H1 (cell line): ENCODE data around the gene TMEM253. TPM values are rescaled to one million over a fixed set of nuclear protein-coding genes. Genes with fewer than 3 reads are reported as not detected.

Source experiments
- CTCF ChIA-PET: fragments of 300-600 bp; sonication (Branson Sonifier 250); formaldehyde crosslinking; loops from one replicate; lab custom pipeline; 2021; ENCODE audit not compliant: partially characterized antibody; lab: Charles Lee
- POLR2A ChIA-PET: fragments of 300-600 bp; sonication (Branson Sonifier 250); formaldehyde crosslinking; loops from one replicate; lab custom pipeline; 2021; ENCODE audit warnings: inconsistent platforms; ENCODE audit not compliant: partially characterized antibody; lab: Charles Lee
- DNase-seq, 2 experiments: peaks; one replicate each; pipeline versions ENCODE4 v3.0.0 to v3.0.0-alpha.2; 2010 to 2022; ENCODE audit warnings: low spot score in 2 of 2, low read depth in 1 of 2, mixed read lengths in 1 of 2
- FAIRE-seq: peaks from 2 replicates; lab custom pipeline; 2011; peaks lifted over from hg19 to GRCh38; lab: Jason Lieb, UNC
- H2AFZ ChIP-seq: 2 replicates; pipeline ENCODE4 v1.8.1; 2012; ENCODE audit warnings: low read length, inconsistent platforms
- H2AK5ac ChIP-seq: 2 replicates; pipeline ENCODE4 v1.6.1; 2013; ENCODE audit warnings: low read depth, low read length
- H2BK120ac ChIP-seq: replicated peaks from 2 replicates; pipeline ENCODE3; 2013; ENCODE audit warnings: low read depth, low read length, inconsistent platforms
- H2BK12ac ChIP-seq: 2 replicates; pipeline ENCODE4 v1.6.1; 2013; ENCODE audit warnings: low read depth, low read length
- H2BK15ac ChIP-seq: 2 replicates; pipeline ENCODE4 v1.6.1; 2013; ENCODE audit warnings: low read length
- H2BK20ac ChIP-seq: 2 replicates; pipeline ENCODE4 v1.6.1; 2013; ENCODE audit warnings: low read length
- H2BK5ac ChIP-seq: 2 replicates; pipeline ENCODE4 v1.6.1; 2013; ENCODE audit warnings: low read depth, low read length
- H3K14ac ChIP-seq: 2 replicates; pipeline ENCODE4 v1.6.1; 2013; ENCODE audit warnings: inconsistent platforms; ENCODE audit not compliant: insufficient read length
- H3K18ac ChIP-seq: 2 replicates; pipeline ENCODE4 v1.6.1; 2013; ENCODE audit warnings: low read length; ENCODE audit errors: extremely low read depth
- H3K23ac ChIP-seq: 2 replicates; pipeline ENCODE4 v1.6.1; 2013; ENCODE audit warnings: inconsistent platforms; ENCODE audit not compliant: insufficient read length
- H3K23me2 ChIP-seq: 2 replicates; pipeline ENCODE4 v1.6.1; 2013; ENCODE audit warnings: low read depth, low read length
- H3K27ac ChIP-seq: 2 replicates; pipeline ENCODE4 v1.6.1; 2011; ENCODE audit warnings: low read depth, low read length, inconsistent platforms
- H3K27me3 ChIP-seq, 4 experiments: replicated peaks in 1 of 4; 1 replicate in 1 of 4; 2 replicates in 3 of 4; pipeline versions ENCODE4 v1.6.1 to v1.8.1; 2011 to 2013; ENCODE audit warnings: low read length in 3 of 4, mild to moderate bottlenecking in 3 of 4, inconsistent platforms in 2 of 4, mixed read lengths in 2 of 4, moderate library complexity in 1 of 4; ENCODE audit not compliant: control insufficient read depth in 3 of 4, insufficient read depth in 3 of 4; ENCODE audit errors: extremely low read depth in 1 of 4
- H3K36me3 ChIP-seq, 4 experiments: 2 replicates each; pipeline versions ENCODE4 v1.6.1 to v1.8.1; 2011 to 2013; ENCODE audit warnings: mild to moderate bottlenecking in 4 of 4, low read length in 3 of 4, moderate library complexity in 2 of 4, control low read depth in 1 of 4, inconsistent platforms in 1 of 4; ENCODE audit not compliant: insufficient read depth in 4 of 4, control insufficient read depth in 2 of 4
- H3K4ac ChIP-seq: replicated peaks from 2 replicates; pipeline ENCODE3; 2013; ENCODE audit warnings: low read length, low read depth, mixed read lengths, inconsistent platforms; ENCODE audit not compliant: insufficient read length
- H3K4me1 ChIP-seq, 4 experiments: replicated peaks in 1 of 4; 1 replicate in 1 of 4; 2 replicates in 3 of 4; pipeline versions ENCODE4 v1.6.1 to v1.8.1; 2011 to 2013; ENCODE audit warnings: low read length in 3 of 4, inconsistent platforms in 2 of 4, mixed read lengths in 1 of 4; ENCODE audit not compliant: insufficient read depth in 4 of 4, control insufficient read depth in 3 of 4
- H3K4me2 ChIP-seq, 2 experiments: 2 replicates each; pipeline versions ENCODE4 v1.6.1 to v1.8.1; 2011 to 2013; ENCODE audit warnings: low read depth in 2 of 2, low read length in 2 of 2, control low read depth in 1 of 2, inconsistent platforms in 1 of 2, mild to moderate bottlenecking in 1 of 2; ENCODE audit not compliant: insufficient read depth in 1 of 2
- H3K4me3 ChIP-seq, 4 experiments: fragments of 200-600, 300-600 bp in 1 of 4; sonication (generic), shearing (Covaris generic), sonication (Bioruptor Twin) in 1 of 4; 2 replicates each; pipeline versions ENCODE4 v1.5.1 to v1.8.1; 2011 to 2016; ENCODE audit warnings: low read length in 4 of 4, low read depth in 3 of 4, control low read depth in 2 of 4, inconsistent platforms in 2 of 4, mild to moderate bottlenecking in 2 of 4, mixed read lengths in 1 of 4, moderate library complexity in 1 of 4; ENCODE audit not compliant: insufficient read depth in 2 of 4; ENCODE audit errors: extremely low read depth in 1 of 4
- H3K56ac ChIP-seq: replicated peaks from 2 replicates; pipeline ENCODE3; 2013; ENCODE audit warnings: low read depth, mild to moderate bottlenecking, mixed read lengths, low read length, inconsistent platforms; ENCODE audit not compliant: insufficient read length
- H3K79me1 ChIP-seq: 2 replicates; pipeline ENCODE4 v1.6.1; 2013; ENCODE audit warnings: low read depth, low read length, control low read depth
- H3K79me2 ChIP-seq, 2 experiments: 2 replicates each; pipeline versions ENCODE4 v1.6.1 to v1.8.1; 2012 to 2013; ENCODE audit warnings: low read length in 2 of 2, mild to moderate bottlenecking in 2 of 2, inconsistent platforms in 1 of 2; ENCODE audit not compliant: insufficient read depth in 2 of 2, control insufficient read depth in 1 of 2
- H3K9ac ChIP-seq, 4 experiments: replicated peaks in 1 of 4; 1 replicate in 1 of 4; 2 replicates in 3 of 4; pipeline versions ENCODE4 v1.6.1 to v1.8.1; 2011 to 2013; ENCODE audit warnings: low read depth in 3 of 4, low read length in 3 of 4, control low read depth in 2 of 4, mild to moderate bottlenecking in 2 of 4, moderate library complexity in 2 of 4, inconsistent platforms in 1 of 4; ENCODE audit errors: extremely low read depth in 1 of 4
- H3K9me3 ChIP-seq, 2 experiments: 2 replicates each; pipeline versions ENCODE4 v1.6.1 to v1.8.1; 2012 to 2013; ENCODE audit warnings: mild to moderate bottlenecking in 2 of 2, moderate library complexity in 2 of 2, control low read depth in 1 of 2, inconsistent platforms in 1 of 2, low read depth in 1 of 2, low read length in 1 of 2, mixed read lengths in 1 of 2; ENCODE audit not compliant: insufficient read depth in 2 of 2
- H4K20me1 ChIP-seq, 2 experiments: replicated peaks in 1 of 2; 2 replicates each; pipeline versions ENCODE3 to v1.8.1; 2011 to 2013; ENCODE audit warnings: inconsistent platforms in 2 of 2, low read length in 2 of 2, mild to moderate bottlenecking in 1 of 2; ENCODE audit not compliant: insufficient read depth in 2 of 2, control insufficient read depth in 1 of 2
- H4K5ac ChIP-seq: 2 replicates; pipeline ENCODE4 v1.6.1; 2013; ENCODE audit warnings: low read length, low read depth, mixed read lengths, inconsistent platforms; ENCODE audit not compliant: insufficient read length
- H4K8ac ChIP-seq: 2 replicates; pipeline ENCODE4 v1.8.0; 2013; ENCODE audit warnings: mild to moderate bottlenecking, moderate library complexity, low read length, inconsistent platforms; ENCODE audit not compliant: insufficient read depth; ENCODE audit errors: extremely low read depth
- H4K91ac ChIP-seq: replicated peaks from 2 replicates; pipeline ENCODE3; 2013; ENCODE audit warnings: low read length, mixed read lengths, inconsistent platforms; ENCODE audit not compliant: insufficient read length
- BCL11A ChIP-seq, 2 experiments: IDR thresholded peaks; one replicate each; pipeline ENCODE4 v1.6.1; 2011; ENCODE audit warnings: low read depth in 2 of 2, low read length in 2 of 2, mild to moderate bottlenecking in 2 of 2
- CBX8 ChIP-seq: fragments of 300-800, 300-1000 bp; sonication (generic); IDR thresholded peaks from 2 replicates; pipeline ENCODE4 v1.7.1; 2016; ENCODE audit warnings: low read depth, low read length, borderline replicate concordance
- CHD2 ChIP-seq: IDR thresholded peaks from 2 replicates; pipeline ENCODE4 v1.6.1; 2012; ENCODE audit warnings: low read length, improper control_type of control experiment
- EGR1 ChIP-seq: IDR thresholded peaks from 2 replicates; pipeline ENCODE4 v1.6.1; 2011; ENCODE audit warnings: low read depth, low read length, borderline replicate concordance
- HDAC2 ChIP-seq, 2 experiments: fragments of 300-600 bp in 1 of 2; sonication (generic) in 1 of 2; IDR thresholded peaks; 2 replicates each; pipeline ENCODE4 v1.6.1; 2011 to 2012; ENCODE audit warnings: low read depth in 2 of 2, low read length in 2 of 2, mild to moderate bottlenecking in 2 of 2, moderate library complexity in 2 of 2, borderline replicate concordance in 1 of 2, inconsistent platforms in 1 of 2
- SAP30 ChIP-seq: fragments of 300-600 bp; sonication (generic); IDR thresholded peaks from 2 replicates; pipeline ENCODE4 v1.7.1; 2012; ENCODE audit warnings: low read length, moderate library complexity, mild to moderate bottlenecking, inconsistent platforms; ENCODE audit not compliant: insufficient read depth, insufficient replicate concordance
- SIX5 ChIP-seq: IDR thresholded peaks from 2 replicates; pipeline ENCODE4 v1.6.1; 2011; ENCODE audit warnings: mild to moderate bottlenecking, low read depth, low read length
- SP2 ChIP-seq: IDR thresholded peaks from 2 replicates; pipeline ENCODE4 v1.6.1; 2012; ENCODE audit warnings: mild to moderate bottlenecking, low read length, inconsistent platforms
- TCF12 ChIP-seq: IDR thresholded peaks from 2 replicates; pipeline ENCODE4 v1.6.1; 2011; ENCODE audit warnings: low read depth, mild to moderate bottlenecking, low read length
- WGBS, 2 experiments: shearing (Covaris generic) in 1 of 2; methylation state at CpG; one replicate each; pipeline versions ENCODE4 v1.1.6 to v1.1.7; 2013 to 2015; ENCODE audit warnings: low lambda C conversion rate in 2 of 2, mixed read lengths in 2 of 2, inconsistent platforms in 1 of 2, low coverage in 1 of 2, missing lambda C conversion rate in 1 of 2; ENCODE audit not compliant: insufficient replicate concordance in 2 of 2, insufficient coverage in 1 of 2, insufficient read length in 1 of 2; ENCODE audit errors: extremely low coverage in 1 of 2, missing lambda C conversion rate in 1 of 2; 5-methylcytosine and 5-hydroxymethylcytosine counted together
- polyA plus RNA-seq, 7 experiments: library from polyadenylated mRNA; depleted of rRNA in 3 of 7; stranded (reverse) in 5 of 7; unstranded in 2 of 7; fragments of >200 nt in 5 of 7; fragments of 200-250 nt in 2 of 7; gene quantifications; 1 replicate in 5 of 7; 2 replicates in 1 of 7; 4 replicates in 1 of 7; pipeline versions ENCODE4 v1.2.1 to v1.2.3, GENCODE V29; 2011 to 2013; ENCODE audit warnings: missing spikeins in 2 of 7, mixed read lengths in 2 of 7
- total RNA-seq: library from RNA; stranded (reverse); fragmentation: NEBNext Ultra II Directional; extraction: Animal tissue kit (Norgen Biotek cat#: 25700); gene quantifications from 2 replicates; pipeline ENCODE4 v1.2.1, GENCODE V29; 2021

The TMEM253 gene
- total and polyA plus RNA-seq, 2 of the 8 experiments (the other 6 are each of a cell fraction or from before 2014, with no cell fraction given) = 1.9 to 2.2 TPM

DNA sequence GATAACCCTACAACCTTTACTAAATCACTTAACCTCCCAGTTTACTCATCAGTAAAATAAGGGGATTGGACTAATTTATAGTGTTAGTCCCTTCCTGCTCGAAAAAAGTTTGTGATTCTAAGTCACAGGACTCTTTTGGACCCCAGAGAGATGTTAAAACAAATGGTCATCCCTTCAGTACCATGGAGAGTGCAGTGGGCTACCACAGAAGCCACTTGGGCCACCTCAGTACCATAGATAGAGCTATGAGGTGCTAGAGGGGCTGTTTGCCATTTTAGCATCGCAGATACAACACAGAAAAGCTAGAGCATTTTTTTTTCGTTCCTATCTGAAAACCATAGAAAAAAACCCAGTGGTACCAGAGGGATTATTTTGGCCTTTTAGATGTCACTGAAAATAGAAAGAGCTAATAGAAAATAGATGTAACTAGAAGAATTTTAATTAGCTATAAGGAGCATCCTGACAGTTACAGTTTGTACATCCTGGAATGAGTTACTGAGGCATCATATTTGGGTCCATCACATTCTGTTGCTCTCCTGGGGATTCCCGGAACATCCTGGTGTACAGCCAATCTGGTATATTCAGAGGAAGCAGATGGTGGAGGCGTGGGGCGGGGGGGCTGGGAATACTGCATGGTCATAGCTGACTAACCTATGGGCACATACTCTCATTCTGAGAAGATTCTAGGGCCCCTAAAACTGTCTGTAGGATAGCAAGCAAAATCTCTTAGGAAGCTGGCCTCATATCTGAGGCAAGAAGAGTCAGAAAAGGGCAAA, 5.2 kb upstream of the TMEM253 start:
- FAIRE-seq = peak; percentile 90
- H3K9ac ChIP-seq = no peak overlapping the region
- no peaks in the 10 kb centered on the region for H3K9me3 ChIP-seq
- ChIA-PET CTCF (interaction anchor here (0.6 to 7.8 kb wide), 10 partner anchors 10 to 115 kb away, joined by 3 to 239 read pairs (median 40); partner anchors contain the start of genes ARHGEF40 and TMEM253), POLR2A (interaction anchor here (1.1 to 7.8 kb wide), 8 partner anchors 8 to 85 kb away, joined by 3 to 148 read pairs (median 4); partner anchors contain the start of genes ARHGEF40 and TMEM253)
- peaks cover 12% of the 10 kb centered on the region for H3K23me2 ChIP-seq
- peak overlapping the region; percentile 90 to 91; a peak in 2 of 4 replicates for H3K4me2 ChIP-seq
- H2BK12ac ChIP-seq = no peak overlapping the region
- no peak overlapping the region for H2BK15ac ChIP-seq
- H4K5ac ChIP-seq = no peak overlapping the region
- no peak overlapping the region for H3K14ac ChIP-seq
- H4K8ac ChIP-seq = no peak overlapping the region
- H3K18ac ChIP-seq = no peak overlapping the region
- H3K4me1 ChIP-seq = peaks cover 16 to 35% (median 24%) of the 10 kb centered on the region in 4 experiments
- peaks cover 8% of the 10 kb centered on the region for H3K79me1 ChIP-seq
- no peak overlapping the region for H2BK120ac ChIP-seq
- no peak for DNase-seq
- H2BK5ac ChIP-seq = no peak overlapping the region
- H3K27me3 ChIP-seq = no peaks in the 10 kb centered on the region
- 82% methylated on average over 6 of the region's 6 CpGs; no CpG with 5 or more reads in 1 of the 2 experiments for WGBS, 2 experiments
- H2AFZ ChIP-seq = no peak overlapping the region
- no peak overlapping the region for H2AK5ac ChIP-seq
- peaks cover 5% of the 10 kb centered on the region in 2 experiments for H4K20me1 ChIP-seq
- no peak overlapping the region for H3K27ac ChIP-seq
- no peak overlapping the region for H3K23ac ChIP-seq
- peak overlapping the region in 1 of 4 experiments; percentile 85; a peak in 1 of 8 replicates for H3K4me3 ChIP-seq
- peaks cover 4 to 48% of the 10 kb centered on the region in 2 experiments for H3K79me2 ChIP-seq
- peaks cover 10 to 24% (median 19%) of the 10 kb centered on the region in 4 experiments; a peak in 7 of 8 replicates for H3K36me3 ChIP-seq
- H4K91ac ChIP-seq = no peak overlapping the region
- H3K56ac ChIP-seq = no peak overlapping the region
- no peak overlapping the region for H3K4ac ChIP-seq
- H2BK20ac ChIP-seq = no peak overlapping the region
- TF ChIP-seq HDAC2 (IDR thresholded peaks at IDR 0.05; ENCODE audit: borderline replicate concordance in 1 of 2, low read depth in 2 of 2, low read length in 2 of 2) (peak; percentile 79 to 85; a peak in 2 of 4 replicates), CHD2 (no peak), EGR1 (peak; percentile 71; the same call in 1 of the 2 replicates), SAP30 (no peak), TCF12 (no peak), BCL11A (IDR thresholded peaks at IDR 0.05; ENCODE audit: low read depth in 2 of 2, low read length in 2 of 2) (no peak), CBX8 (no peak), SP2 (peak; percentile 34; the same call in 1 of the 2 replicates), SIX5 (no peak)
